Measurements from ENCODE around the gene HOXB6. TPM values are rescaled to one million over a fixed set of nuclear protein-coding genes. Genes with fewer than 3 reads are reported as not detected.

The HOXB6 gene
- total and polyA plus RNA-seq, 2 experiments from 2014 or later, result 0.12 TPM; not detected in 1

GRCh38 chr17:48579760-48580554, 24.8 kb downstream of the HOXB6 start:
- H3K27ac ChIP-seq, result no peak overlapping the region
- H3K27me3 ChIP-seq, result peaks cover 97% of the 10 kb centered on the region
- H3K9me3 ChIP-seq (ENCODE audit: low read depth), result no peaks in the 10 kb centered on the region
- H3K4me1 ChIP-seq (ENCODE audit: low read depth), result no peaks in the 10 kb centered on the region
- no peak for TF ChIP-seq CTCF (IDR thresholded peaks at IDR 0.05; ENCODE audit: low read depth, low read length)
- no peaks in the 10 kb centered on the region for H3K36me3 ChIP-seq
- DNase-seq (ENCODE audit: low read depth in 1 of 2, low spot score in 1 of 2), result no peak
- H3K4me3 ChIP-seq, result no peak overlapping the region

- Histone ChIP-seq H3K9me3 (ENCODE audit: low read depth) (no peaks in the 10 kb centered on the region), H3K4me1 (ENCODE audit: low read depth) (no peaks in the 10 kb centered on the region), H3K27ac (no peak overlapping the region), H3K27me3 (peaks cover 97% of the 10 kb centered on the region), H3K36me3 (no peaks in the 10 kb centered on the region), H3K4me3 (no peak overlapping the region)
- DNase-seq (ENCODE audit: low read depth in 1 of 2, low spot score in 1 of 2), result no peak
- no peak for TF ChIP-seq CTCF (IDR thresholded peaks at IDR 0.05; ENCODE audit: low read depth, low read length)
Measured at GRCh38 chr17:48579471-48579759, 25.4 kb downstream of the HOXB6 start.

GRCh38 chr17:48578616-48579470, 25.9 kb downstream of the HOXB6 start:
- no peak for DNase-seq (ENCODE audit: low read depth in 1 of 2, low spot score in 1 of 2)
- Histone ChIP-seq H3K4me3 (peak overlapping the region; percentile 44), H3K36me3 (no peaks in the 10 kb centered on the region), H3K4me1 (ENCODE audit: low read depth) (no peaks in the 10 kb centered on the region), H3K9me3 (ENCODE audit: low read depth) (no peaks in the 10 kb centered on the region), H3K27ac (no peak overlapping the region), H3K27me3 (peaks cover 97% of the 10 kb centered on the region)
- no peak for TF ChIP-seq CTCF (IDR thresholded peaks at IDR 0.05; ENCODE audit: low read depth, low read length)

- H3K27me3 ChIP-seq, result peaks cover 97% of the 10 kb centered on the region
- H3K4me3 ChIP-seq, result peak within 1 kb of the TSS; percentile 44
- no peak within 1 kb of the TSS for H3K27ac ChIP-seq
- no peaks in the 10 kb centered on the region for H3K9me3 ChIP-seq (ENCODE audit: low read depth)
- H3K4me1 ChIP-seq (ENCODE audit: low read depth), result peaks cover under 1% of the 10 kb centered on the region
- DNase-seq (ENCODE audit: low read depth in 1 of 2, low spot score in 1 of 2), result peak in 1 of 2 donors; percentile 86
- H3K36me3 ChIP-seq, result no peaks in the 10 kb centered on the region
- no peak for TF ChIP-seq CTCF (IDR thresholded peaks at IDR 0.05; ENCODE audit: low read depth, low read length)
Measured at GRCh38 chr17:48577946-48578615, 26.7 kb downstream of the HOXB6 start, which contains the start of gene HOXB4. Gene HOXB4, minus strand, starts transcription at chr17:48578350. Its CDS starts 31 bp downstream, at chr17:48578319.

GRCh38 chr17:48577330-48577945, 27.3 kb downstream of the HOXB6 start:
- H3K36me3 ChIP-seq, result no peaks in the 10 kb centered on the region
- no peak overlapping the region for H3K27ac ChIP-seq
- peaks cover 4% of the 10 kb centered on the region for H3K4me1 ChIP-seq (ENCODE audit: low read depth)
- DNase-seq (ENCODE audit: low read depth in 1 of 2, low spot score in 1 of 2), result no peak
- peaks cover 97% of the 10 kb centered on the region for H3K27me3 ChIP-seq
- no peaks in the 10 kb centered on the region for H3K9me3 ChIP-seq (ENCODE audit: low read depth)
- no peak for TF ChIP-seq CTCF (IDR thresholded peaks at IDR 0.05; ENCODE audit: low read depth, low read length)
- H3K4me3 ChIP-seq, result peak overlapping the region; percentile 44

Measured in cardiac muscle cell (in vitro differentiated cells and primary cell).